GM12878 (cell line): ENCODE results near the gene PRKG1. TPM values are rescaled to one million over a fixed set of nuclear protein-coding genes. Genes with fewer than 3 reads are reported as not detected.

Source experiments
- ATAC-seq: fragments of 200-7000 bp; cut with Tn5 transposase; 3 replicates; pipeline ENCODE4 v1.9.1; 2020; ENCODE audit warnings: mild to moderate bottlenecking, moderate library complexity
- BruUV-seq: library from RNA; stranded (reverse); fragments of 400-500 nt; replicated peaks from 2 replicates; lab custom pipeline; 2021; lab: Mats Ljungman, UMichigan
- CTCF ChIA-PET: fragments of 300-600 bp; sonication (Branson Sonifier 250); formaldehyde crosslinking; extraction: SDS; loops from one replicate; lab custom pipeline; 2021; ENCODE audit warnings: inconsistent platforms; lab: Yijun Ruan, JAX
- POLR2A ChIA-PET: fragments of 350-600 bp; formaldehyde crosslinking; extraction: SDS; loops from one replicate; lab custom pipeline; 2021; ENCODE audit warnings: inconsistent platforms; lab: Charles Lee
- RAD21 ChIA-PET: fragments of 300-600 bp; sonication (Branson Sonifier 250); formaldehyde crosslinking; loops from one replicate; lab custom pipeline; 2023; ENCODE audit warnings: antibody characterized with exemption; ENCODE audit not compliant: unreplicated experiment; lab: Charles Lee
- SMC1A ChIA-PET: fragments of 300-600 bp; sonication (Branson Sonifier 250); formaldehyde crosslinking; loops from one replicate; lab custom pipeline; 2023; ENCODE audit not compliant: unreplicated experiment, uncharacterized antibody; lab: Charles Lee
- DNase-seq: peaks from one replicate; pipeline ENCODE4 v3.0.0-alpha.2; 2011; ENCODE audit warnings: low read depth, low spot score
- FAIRE-seq: peaks from 3 replicates; lab custom pipeline; 2011; peaks lifted over from hg19 to GRCh38; lab: Jason Lieb, UNC
- H2AFZ ChIP-seq: 2 replicates; pipeline ENCODE4 v1.6.0; 2011; ENCODE audit warnings: low read depth, low read length, control low read depth; ENCODE audit not compliant: control insufficient read depth
- H3K27ac ChIP-seq: 2 replicates; pipeline ENCODE4 v1.5.1; 2011; ENCODE audit warnings: control low read depth; ENCODE audit not compliant: control insufficient read depth, insufficient read depth
- H3K27me3 ChIP-seq, 2 experiments: replicated peaks in 1 of 2; 2 replicates each; pipeline versions ENCODE4 v1.6.0 to v1.6.1; 2011; ENCODE audit warnings: low read length in 1 of 2; ENCODE audit not compliant: control insufficient read depth in 2 of 2, insufficient read depth in 2 of 2
- H3K36me3 ChIP-seq, 2 experiments: 2 replicates each; pipeline ENCODE4 v1.5.1; 2011; ENCODE audit warnings: low read length in 1 of 2; ENCODE audit not compliant: control insufficient read depth in 2 of 2, insufficient read depth in 2 of 2
- H3K4me1 ChIP-seq: 2 replicates; pipeline ENCODE4 v1.6.1; 2011; ENCODE audit warnings: mild to moderate bottlenecking, low read length, moderate library complexity, mixed read lengths; ENCODE audit not compliant: control insufficient read depth, insufficient read depth
- H3K4me2 ChIP-seq: 2 replicates; pipeline ENCODE4 v1.6.0; 2011; ENCODE audit warnings: control low read depth; ENCODE audit not compliant: control insufficient read depth, insufficient read depth
- H3K4me3 ChIP-seq: fragments of 200-600 bp; sonication (generic); 2 replicates; pipeline ENCODE4 v1.5.1; 2016
- H3K79me2 ChIP-seq: 2 replicates; pipeline ENCODE4 v1.6.0; 2011; ENCODE audit warnings: low read length; ENCODE audit not compliant: control insufficient read depth, insufficient read depth
- H3K9ac ChIP-seq: 2 replicates; pipeline ENCODE4 v1.8.0; 2011; ENCODE audit warnings: low read length, control low read depth, mixed read lengths; ENCODE audit not compliant: control insufficient read depth, insufficient read depth
- H3K9me3 ChIP-seq: replicated peaks from 3 replicates; pipeline ENCODE4 v1.5.1; 2011; ENCODE audit warnings: mild to moderate bottlenecking, low read length; ENCODE audit not compliant: control insufficient read depth, insufficient read depth
- H4K20me1 ChIP-seq: 2 replicates; pipeline ENCODE4 v1.6.0; 2011; ENCODE audit not compliant: control insufficient read depth, insufficient read depth
- CREB1 ChIP-seq: IDR thresholded peaks from 2 replicates; pipeline ENCODE4 v1.6.1; 2012; ENCODE audit warnings: low read depth, mild to moderate bottlenecking, inconsistent platforms
- CREM ChIP-seq: IDR thresholded peaks from 2 replicates; pipeline ENCODE4 v1.6.1; 2014; ENCODE audit warnings: antibody characterized with exemption, low read depth
- MYC ChIP-seq: IDR thresholded peaks from 2 replicates; pipeline ENCODE4 v1.6.1; 2011; ENCODE audit warnings: mild to moderate bottlenecking, low read length, moderate library complexity, inconsistent platforms; ENCODE audit not compliant: insufficient read depth, insufficient replicate concordance, insufficient read length, severe bottlenecking
- POLR2AphosphoS2 ChIP-seq: IDR thresholded peaks from 2 replicates; pipeline ENCODE4 v1.6.1; 2011; ENCODE audit warnings: low read depth, mild to moderate bottlenecking, low read length, improper control_type of control experiment, moderate library complexity
- SRF ChIP-seq, 2 experiments: IDR thresholded peaks; 2 replicates each; pipeline ENCODE4 v1.6.1; 2011; ENCODE audit warnings: low read depth in 2 of 2, low read length in 2 of 2, mild to moderate bottlenecking in 1 of 2, moderate library complexity in 1 of 2
- in situ Hi-C: fragments of 300-500 bp; cut with MboI; formaldehyde crosslinking; loops from 9 replicates; pipeline ENCODE4 v1.14.3; 2018; ENCODE audit warnings: mixed read lengths
- intact Hi-C: fragments of 100-400 bp; cut with micrococcal nuclease; formaldehyde crosslinking; loops from one replicate; pipeline ENCODE4 v1.14.2; 2022; ENCODE audit not compliant: unreplicated experiment
- polyA plus RNA-seq, 11 experiments: library from polyadenylated mRNA; depleted of rRNA in 4 of 11; unstranded in 6 of 11; stranded (reverse) in 5 of 11; fragments of >200 nt; fragmentation: Nextera tagmentation in 4 of 11; fragmentation: Illumina TruSeq in 1 of 11; extraction: Ambion mirVana in 4 of 11; extraction: Trizol in 1 of 11; gene quantifications; 1 replicate in 1 of 11; 2 replicates in 10 of 11; pipeline versions ENCODE4 v1.2.1 to v1.2.3, GENCODE V29; 2011 to 2016; ENCODE audit warnings: inconsistent platforms in 2 of 11, missing spikeins in 2 of 11, low read depth in 1 of 11
- total RNA-seq, 4 experiments: library from RNA; depleted of rRNA in 3 of 4; stranded (reverse); fragments of >200 nt in 3 of 4; fragmentation: Illumina TruSeq in 1 of 4; extraction: Trizol in 1 of 4; gene quantifications; 2 replicates each; pipeline versions ENCODE4 v1.2.1 to v1.2.3, GENCODE V29; 2013 to 2021
- TF ChIP-seq, protein P1 (sequence below): fragments of 450-650 bp; IDR thresholded peaks from 2 replicates; pipeline ENCODE4 v1.6.1; 2017; ENCODE audit warnings: low read depth, mild to moderate bottlenecking, moderate library complexity
- TF ChIP-seq, protein P2 (sequence below): IDR thresholded peaks from 2 replicates; pipeline ENCODE4 v1.6.1; 2012; ENCODE audit warnings: low read depth, low read length, improper control_type of control experiment
- TF ChIP-seq, protein P3 (sequence below): fragments of 450-650 bp; formaldehyde crosslinking; IDR thresholded peaks from 2 replicates; pipeline ENCODE4 v1.4.0; 2022; ENCODE audit warnings: mild to moderate bottlenecking, moderate library complexity

The PRKG1 gene
- total and polyA plus RNA-seq, 10 of the 15 experiments (the other 5 are each of a cell fraction or from before 2014, with no cell fraction given): 0.04 to 0.05 TPM; not detected in 8

DNA sequence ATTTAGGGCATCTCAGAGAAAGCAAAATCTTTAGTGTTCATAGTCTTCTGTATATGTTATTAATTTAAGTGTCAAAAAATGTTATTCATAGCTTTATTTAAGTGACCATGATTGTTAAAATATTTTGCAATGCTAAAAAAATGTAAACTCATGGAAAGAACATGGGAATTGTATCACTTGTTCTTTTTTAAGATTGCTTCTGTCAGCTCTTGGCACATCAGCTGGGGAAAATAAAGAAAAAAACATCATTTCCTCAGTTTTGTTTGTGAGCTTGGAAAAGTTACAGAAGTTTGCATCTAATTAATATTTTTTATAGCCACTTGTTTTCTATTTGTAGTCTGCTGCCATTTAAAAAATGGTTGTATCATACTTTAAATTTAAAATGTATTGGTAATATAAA is 911.0 kb downstream of the PRKG1 start:
- no peaks in the 10 kb centered on the region for H3K27me3 ChIP-seq
- POLR2A ChIA-PET: no interaction called here

More for the DNA sequence above, 911.0 kb downstream of the PRKG1 start:
- SMC1A ChIA-PET: interaction anchor here (0.8 kb wide), 1 partner anchor 207 kb away, joined by 3 read pairs; no protein-coding TSS in a partner anchor
- RAD21 ChIA-PET: no interaction called here
- TF ChIP-seq MYC: no peak
- TF ChIP-seq CREB1: no peak
- no peak for TF ChIP-seq SRF (IDR thresholded peaks at IDR 0.05; ENCODE audit: low read depth in 2 of 2, low read length in 2 of 2)
- TF ChIP-seq, protein P1, sequence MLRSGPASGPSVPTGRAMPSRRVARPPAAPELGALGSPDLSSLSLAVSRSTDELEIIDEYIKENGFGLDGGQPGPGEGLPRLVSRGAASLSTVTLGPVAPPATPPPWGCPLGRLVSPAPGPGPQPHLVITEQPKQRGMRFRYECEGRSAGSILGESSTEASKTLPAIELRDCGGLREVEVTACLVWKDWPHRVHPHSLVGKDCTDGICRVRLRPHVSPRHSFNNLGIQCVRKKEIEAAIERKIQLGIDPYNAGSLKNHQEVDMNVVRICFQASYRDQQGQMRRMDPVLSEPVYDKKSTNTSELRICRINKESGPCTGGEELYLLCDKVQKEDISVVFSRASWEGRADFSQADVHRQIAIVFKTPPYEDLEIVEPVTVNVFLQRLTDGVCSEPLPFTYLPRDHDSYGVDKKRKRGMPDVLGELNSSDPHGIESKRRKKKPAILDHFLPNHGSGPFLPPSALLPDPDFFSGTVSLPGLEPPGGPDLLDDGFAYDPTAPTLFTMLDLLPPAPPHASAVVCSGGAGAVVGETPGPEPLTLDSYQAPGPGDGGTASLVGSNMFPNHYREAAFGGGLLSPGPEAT: no peak
- TF ChIP-seq, protein P2, sequence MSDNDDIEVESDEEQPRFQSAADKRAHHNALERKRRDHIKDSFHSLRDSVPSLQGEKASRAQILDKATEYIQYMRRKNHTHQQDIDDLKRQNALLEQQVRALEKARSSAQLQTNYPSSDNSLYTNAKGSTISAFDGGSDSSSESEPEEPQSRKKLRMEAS: no peak
- TF ChIP-seq, protein P3, sequence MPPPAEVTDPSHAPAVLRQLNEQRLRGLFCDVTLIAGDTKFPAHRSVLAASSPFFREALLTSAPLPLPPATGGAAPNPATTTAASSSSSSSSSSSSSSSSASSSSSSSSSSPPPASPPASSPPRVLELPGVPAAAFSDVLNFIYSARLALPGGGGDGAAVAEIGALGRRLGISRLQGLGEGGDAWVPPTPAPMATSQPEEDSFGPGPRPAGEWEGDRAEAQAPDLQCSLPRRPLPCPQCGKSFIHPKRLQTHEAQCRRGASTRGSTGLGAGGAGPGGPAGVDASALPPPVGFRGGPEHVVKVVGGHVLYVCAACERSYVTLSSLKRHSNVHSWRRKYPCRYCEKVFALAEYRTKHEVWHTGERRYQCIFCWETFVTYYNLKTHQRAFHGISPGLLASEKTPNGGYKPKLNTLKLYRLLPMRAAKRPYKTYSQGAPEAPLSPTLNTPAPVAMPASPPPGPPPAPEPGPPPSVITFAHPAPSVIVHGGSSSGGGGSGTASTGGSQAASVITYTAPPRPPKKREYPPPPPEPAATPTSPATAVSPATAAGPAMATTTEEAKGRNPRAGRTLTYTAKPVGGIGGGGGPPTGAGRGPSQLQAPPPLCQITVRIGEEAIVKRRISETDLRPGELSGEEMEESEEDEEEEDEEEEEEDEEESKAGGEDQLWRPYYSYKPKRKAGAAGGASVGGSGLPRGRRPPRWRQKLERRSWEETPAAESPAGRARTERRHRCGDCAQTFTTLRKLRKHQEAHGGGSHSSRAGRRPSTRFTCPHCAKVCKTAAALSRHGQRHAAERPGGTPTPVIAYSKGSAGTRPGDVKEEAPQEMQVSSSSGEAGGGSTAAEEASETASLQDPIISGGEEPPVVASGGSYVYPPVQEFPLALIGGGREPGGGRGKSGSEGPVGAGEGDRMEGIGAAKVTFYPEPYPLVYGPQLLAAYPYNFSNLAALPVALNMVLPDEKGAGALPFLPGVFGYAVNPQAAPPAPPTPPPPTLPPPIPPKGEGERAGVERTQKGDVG (CRISPR knock-in tag): no peak
- no peak for TF ChIP-seq CREM
- no peak for TF ChIP-seq POLR2AphosphoS2
- Histone ChIP-seq H3K9ac (no peak overlapping the region), H3K9me3 (no peaks in the 10 kb centered on the region), H2AFZ (no peak overlapping the region), H3K79me2 (no peaks in the 10 kb centered on the region), H3K36me3 (no peaks in the 10 kb centered on the region), H3K4me3 (no peak overlapping the region), H3K4me2 (no peak overlapping the region), H3K27ac (no peak overlapping the region), H4K20me1 (no peaks in the 10 kb centered on the region), H3K4me1 (no peaks in the 10 kb centered on the region)
- CTCF ChIA-PET: no interaction called here
- no peak for DNase-seq
- in situ Hi-C loops: no loop called here
- no peak for ATAC-seq
- FAIRE-seq: no peak
- no TSS peak for BruUV-seq
- intact Hi-C loops: no loop called here
